NCI-H2107 (cell line): Measurements from ENCODE around the gene FOXP3.

Experiments
- DNase-seq: peaks from one replicate; lab custom pipeline; 2025; lab: John Stamatoyannopoulos, UW

The FOXP3 gene

DNA sequence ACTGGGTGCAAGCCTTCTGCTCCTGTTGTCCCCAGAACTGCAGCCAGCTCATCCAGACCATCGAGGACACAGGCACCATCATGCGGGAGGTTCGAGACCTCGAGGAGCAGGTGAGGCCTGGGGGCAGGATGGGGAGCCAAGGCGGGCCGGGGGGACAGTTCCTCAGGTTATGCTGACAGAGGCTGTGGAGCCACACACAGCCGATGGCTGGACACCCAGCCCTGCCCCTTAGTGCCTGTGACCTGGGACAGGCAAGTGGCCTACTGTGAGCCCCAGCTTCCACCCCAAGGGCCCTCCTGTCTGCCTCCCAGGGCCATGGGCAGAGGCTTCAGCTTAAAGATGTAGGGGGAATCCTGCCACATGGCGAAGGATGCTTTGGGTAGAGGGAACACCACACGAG is 14.9 kb downstream of the FOXP3 start:
- no peak for DNase-seq

DNA sequence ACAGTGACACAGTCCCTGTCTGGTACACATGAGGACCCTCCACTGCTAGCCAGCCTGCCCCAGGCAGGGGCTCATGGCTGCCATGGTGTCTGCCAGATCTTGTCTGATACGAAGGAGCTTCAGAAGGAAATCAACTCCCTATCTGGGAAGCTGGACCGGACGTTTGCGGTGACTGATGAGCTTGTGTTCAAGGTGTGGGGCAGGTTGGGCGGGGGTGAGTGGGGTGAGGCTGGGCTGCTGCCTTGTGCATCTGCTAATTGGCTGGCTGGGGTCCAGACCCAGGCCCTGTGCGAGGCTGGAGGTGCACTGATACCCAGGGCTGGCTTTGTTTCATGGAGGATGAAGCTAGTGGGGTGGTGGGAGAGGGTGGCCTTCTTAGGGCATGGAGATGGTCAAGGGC is 15.4 kb downstream of the FOXP3 start:
- DNase-seq = no peak

DNA sequence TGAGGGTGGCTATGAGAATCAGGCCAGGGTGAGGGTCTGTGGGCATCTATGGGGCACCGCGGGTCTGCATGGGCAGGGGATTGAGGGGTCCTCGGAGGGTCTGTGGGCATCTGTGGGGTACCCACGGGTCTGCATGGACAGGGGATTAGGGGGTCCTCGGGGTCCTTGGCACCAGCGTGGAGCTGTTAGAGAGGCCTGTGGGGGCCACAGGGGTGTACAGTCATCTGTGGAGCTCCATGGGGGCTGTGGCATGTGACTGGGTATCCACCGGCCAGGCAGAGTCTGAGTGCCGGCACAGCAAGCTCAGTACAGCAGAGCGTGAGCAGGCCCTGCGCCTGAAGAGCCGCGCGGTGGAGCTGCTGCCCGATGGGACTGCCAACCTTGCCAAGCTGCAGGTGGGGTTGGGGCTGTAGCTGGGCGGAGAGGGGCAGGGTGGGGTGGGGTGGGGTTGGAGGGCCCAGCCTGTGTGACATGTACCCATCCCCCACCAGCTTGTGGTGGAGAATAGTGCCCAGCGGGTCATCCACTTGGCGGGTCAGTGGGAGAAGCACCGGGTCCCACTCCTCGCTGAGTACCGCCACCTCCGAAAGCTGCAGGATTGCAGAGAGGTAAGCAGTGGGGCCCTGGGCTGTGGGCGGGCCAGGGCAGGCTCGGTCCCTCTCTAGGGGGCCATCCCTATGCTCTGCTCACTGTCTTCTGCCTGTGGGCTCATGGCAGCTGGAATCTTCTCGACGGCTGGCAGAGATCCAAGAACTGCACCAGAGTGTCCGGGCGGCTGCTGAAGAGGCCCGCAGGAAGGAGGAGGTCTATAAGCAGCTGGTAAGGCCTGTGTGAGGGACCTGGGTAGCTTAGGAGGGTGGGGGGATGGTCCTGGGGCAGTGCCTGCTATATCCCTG is 16.3 kb downstream of the FOXP3 start:
- no peak for DNase-seq

DNA sequence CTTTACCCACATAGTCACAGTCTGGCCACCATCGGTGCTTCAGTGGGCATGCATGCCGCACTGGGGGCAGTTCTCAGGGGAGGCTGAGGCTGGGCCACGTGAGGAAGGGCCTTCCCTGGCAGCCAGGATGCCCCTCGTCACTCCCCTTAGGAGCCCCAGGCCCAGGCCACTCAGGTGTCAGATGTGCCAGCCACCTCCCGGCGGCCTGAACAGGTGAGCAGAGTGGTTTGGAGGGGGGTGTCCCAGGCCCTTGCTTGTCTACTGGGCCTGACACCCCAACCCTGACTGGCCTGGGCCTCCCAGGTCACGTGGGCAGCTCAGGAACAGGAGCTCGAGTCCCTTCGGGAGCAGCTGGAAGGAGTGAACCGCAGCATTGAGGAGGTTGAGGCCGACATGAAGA is 17.2 kb downstream of the FOXP3 start:
- no peak for DNase-seq

DNA sequence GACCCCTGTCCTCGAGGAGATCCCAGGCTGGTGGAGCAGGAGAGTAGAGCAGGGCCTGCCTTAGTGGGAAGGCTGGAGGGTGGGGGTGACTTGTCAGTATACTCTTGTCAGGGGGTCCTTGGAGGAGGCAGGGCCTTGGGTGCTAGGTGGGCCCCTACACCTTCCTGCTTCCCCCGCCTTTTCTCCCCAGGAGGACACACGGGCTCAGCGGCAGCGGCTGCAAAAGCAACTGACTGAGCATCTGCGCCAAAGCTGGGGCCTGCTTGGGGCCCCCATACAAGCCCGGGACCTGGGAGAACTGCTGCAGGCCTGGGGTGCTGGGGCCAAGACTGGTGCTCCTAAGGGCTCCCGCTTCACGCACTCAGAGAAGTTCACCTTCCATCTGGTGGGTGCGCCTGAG is 18.0 kb downstream of the FOXP3 start:
- no peak for DNase-seq

DNA sequence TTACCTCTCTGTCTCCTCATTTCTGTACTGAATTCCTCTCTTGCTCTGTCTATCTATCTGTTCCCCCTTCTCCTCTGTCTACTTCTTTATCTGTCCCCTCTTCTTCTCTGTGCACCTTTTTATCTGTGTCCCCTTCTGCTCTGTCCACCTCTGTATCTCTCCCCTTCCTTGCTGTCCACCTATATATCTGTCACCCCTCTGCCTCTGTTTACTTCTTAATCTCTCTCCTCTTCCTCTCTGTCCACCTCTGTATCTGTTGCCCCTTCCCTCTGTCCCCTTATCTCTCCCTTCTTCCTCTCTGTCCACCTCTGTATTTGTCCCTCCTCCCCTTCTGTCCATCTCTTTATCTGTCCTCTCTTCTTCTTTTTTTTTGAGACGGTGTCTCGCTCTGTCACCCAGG is 20.3 kb downstream of the FOXP3 start:
- DNase-seq = no peak

DNA sequence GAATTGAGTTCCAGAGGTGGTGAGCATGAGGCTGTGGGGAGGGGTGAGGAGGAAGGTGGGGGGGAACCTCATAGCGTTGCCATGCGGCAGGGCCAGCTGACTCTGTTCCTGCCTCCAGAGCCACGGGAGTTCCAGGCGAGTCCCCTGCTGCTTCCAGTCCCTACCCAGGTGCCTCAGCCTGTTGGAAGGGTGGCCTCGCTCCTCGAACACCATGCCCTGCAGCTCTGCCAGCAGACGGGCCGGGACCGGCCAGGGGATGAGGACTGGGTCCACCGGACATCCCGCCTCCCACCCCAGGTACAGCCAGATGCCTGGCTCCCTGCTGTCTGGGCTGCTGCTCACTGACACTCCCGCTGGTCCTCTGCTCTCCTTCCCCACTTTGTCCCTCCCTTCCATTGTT is 21.3 kb downstream of the FOXP3 start:
- DNase-seq = no peak

DNA sequence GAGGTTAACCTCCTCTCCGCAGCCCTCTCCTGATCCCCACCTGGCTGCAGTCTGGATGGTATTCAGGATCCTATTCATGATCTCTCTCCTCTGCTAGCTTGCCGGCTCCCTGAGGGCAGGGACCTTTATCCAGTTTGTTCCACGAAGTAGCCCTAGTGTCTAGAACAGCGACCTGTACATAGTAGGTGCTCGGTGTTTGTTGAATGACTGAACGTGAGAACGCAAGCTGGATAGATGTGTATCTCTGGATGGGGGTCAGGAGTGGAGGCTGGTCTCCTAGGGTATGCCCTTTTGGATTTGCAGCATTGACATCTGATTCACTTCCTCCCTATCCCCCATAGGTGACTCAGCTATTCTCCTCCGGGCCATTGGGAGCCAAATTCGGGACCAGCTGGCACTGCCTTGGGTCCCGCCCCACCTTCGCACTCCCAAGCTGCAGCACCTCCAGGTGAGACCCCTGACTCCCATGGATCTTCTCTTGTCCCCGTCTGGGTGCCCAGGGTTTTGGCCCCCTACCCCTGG is 21.9 kb downstream of the FOXP3 start:
- DNase-seq = no peak

DNA sequence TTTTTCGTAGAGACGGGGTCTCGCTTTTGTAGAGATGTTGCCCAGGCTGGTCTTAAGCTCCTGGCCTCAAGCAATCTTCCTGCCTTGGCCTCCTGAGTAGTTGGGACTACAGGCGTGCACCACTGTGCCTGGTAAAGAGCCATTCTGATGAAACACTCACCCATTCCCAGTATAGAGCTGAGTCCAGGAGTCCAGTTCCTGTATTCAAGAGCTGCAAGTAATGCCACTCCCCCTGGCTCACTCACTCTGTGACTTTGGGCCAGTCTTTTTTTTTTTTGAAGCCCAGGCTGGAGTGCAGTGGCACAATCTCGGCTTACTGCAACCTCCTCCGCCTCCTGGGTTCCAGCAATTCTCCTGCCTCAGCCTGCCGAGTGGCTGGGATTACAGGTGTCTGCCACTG is 25.8 kb downstream of the FOXP3 start:
- no peak for DNase-seq

DNA sequence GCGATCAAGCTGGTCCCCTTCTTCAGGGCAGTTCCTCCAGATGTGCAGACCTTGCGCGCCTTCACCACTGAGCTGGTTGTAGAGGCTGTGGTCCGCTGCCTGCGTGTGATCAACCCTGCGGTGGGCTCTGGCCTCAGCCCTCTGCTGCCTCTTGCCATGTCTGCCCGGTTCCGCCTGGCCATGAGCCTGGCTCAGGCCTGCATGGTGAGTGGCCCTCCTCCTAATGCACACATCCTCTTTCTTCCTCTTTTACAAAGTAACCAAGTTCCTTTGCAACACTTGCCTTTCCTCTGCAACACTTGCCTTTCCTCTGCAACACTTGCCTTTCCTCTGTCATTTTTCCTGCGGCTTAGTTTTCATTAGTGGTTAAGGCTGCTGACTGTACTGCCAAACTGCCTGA is 27.4 kb downstream of the FOXP3 start:
- DNase-seq = no peak

DNA sequence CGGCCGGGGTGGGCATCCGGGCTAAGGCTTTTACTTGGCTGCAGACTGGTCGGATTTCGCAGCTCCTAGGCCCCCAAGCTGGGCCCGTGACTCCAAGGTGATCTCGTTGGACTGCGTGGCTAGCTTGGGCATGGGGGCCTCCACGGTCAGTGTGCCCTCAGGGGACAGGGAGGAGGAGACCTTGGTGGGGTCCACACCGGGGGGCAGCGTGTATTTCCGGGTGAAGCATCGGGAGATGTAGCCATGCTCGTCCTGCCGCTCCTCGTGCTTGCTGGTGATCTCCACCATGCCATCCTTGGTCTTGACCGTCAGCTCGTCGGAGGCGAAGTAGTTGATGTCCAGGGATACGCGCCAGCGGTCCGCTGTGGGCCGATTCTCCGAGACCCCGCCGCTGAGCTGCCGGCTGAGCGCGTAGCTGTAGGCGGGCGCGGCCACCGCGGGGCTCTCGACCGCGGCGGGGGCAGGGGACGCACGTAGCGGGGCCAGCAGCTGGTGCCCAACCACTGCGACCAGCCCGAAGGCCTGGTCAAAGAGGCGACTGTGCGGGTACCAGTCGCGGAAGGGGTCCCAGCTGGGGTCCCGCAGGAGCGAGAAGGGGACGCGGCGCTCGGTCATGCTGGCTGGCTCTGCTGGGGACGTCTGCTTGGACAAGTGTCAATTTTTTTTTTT is 30.5 kb downstream of the FOXP3 start:
- no peak for DNase-seq

DNA sequence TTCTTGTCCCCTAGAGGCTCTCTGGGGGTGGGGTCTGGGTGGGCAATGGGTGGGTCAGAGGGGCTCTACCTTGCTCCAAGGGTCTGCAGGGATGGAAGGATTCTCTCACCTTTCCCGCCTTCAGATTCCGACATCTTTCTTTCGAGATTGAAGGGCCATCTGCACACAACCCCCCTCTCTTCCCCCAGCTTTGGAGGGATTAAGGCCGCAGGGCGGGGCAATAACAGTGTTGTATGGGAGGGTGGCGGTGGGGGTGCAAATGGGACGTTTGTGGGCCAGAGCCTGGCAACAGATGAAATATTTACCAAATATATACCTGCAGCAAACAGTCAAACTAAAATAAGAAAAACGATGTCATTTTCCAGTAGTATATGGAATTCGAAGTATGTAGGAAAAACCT is 31.3 kb downstream of the FOXP3 start, which contains the start of gene CACNA1F:
TSS of gene CACNA1F (minus strand) at position 165 of the 400 bp plus-strand sequence. CDS start at position 134, 31 bp downstream.
- DNase-seq = no peak

DNA sequence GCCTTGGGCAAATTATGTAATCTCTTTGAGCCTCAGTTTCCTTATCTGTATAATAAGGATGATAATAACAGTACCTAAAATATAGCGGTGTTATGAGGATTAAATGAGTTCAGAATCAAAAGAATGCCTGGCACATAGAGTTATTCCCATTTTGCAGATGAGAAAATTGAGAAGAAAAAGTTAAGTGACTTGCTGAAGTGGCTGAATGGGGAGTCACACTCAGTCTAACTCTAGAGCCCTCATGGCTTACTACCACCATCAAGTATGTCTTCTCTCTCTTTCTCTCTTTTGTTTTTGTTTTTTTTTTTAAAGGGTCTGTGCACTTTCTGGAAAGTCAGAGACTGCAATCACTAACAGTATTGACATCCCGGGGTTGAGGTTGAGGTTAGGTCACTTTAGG is 32.0 kb downstream of the FOXP3 start:
- DNase-seq = no peak

DNA sequence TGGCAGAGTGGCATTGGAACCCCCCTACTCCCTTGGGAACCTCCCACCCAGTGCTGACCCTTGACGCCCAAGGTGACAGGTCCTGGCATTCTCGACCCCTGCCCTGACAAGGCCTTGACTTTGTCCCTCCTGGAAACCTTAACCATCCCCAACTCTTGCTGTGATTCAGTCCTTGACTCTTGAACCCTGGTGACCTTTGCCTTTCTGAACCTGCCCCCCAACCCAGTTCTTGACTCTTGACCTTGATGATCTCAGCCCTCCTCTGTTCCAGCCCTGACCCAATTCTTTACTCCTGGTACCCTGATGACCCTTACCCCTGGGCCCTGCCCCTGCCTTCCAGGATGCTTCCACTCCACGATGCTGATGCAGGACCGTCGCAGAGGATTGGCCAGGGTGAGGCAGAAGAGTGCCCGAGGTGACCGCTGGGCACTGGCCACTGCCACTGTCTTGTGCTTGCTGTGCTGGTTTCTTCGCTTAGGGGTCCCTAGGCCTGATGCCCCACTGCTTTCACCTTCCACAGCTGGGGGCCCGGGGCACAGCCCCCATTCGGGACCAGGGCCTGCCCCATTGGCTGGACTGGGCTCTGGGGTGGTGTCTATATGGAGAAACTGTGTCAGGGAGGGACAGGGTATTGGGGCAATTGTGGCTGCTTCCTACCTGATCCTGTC is 33.0 kb downstream of the FOXP3 start:
- no peak for DNase-seq

DNA sequence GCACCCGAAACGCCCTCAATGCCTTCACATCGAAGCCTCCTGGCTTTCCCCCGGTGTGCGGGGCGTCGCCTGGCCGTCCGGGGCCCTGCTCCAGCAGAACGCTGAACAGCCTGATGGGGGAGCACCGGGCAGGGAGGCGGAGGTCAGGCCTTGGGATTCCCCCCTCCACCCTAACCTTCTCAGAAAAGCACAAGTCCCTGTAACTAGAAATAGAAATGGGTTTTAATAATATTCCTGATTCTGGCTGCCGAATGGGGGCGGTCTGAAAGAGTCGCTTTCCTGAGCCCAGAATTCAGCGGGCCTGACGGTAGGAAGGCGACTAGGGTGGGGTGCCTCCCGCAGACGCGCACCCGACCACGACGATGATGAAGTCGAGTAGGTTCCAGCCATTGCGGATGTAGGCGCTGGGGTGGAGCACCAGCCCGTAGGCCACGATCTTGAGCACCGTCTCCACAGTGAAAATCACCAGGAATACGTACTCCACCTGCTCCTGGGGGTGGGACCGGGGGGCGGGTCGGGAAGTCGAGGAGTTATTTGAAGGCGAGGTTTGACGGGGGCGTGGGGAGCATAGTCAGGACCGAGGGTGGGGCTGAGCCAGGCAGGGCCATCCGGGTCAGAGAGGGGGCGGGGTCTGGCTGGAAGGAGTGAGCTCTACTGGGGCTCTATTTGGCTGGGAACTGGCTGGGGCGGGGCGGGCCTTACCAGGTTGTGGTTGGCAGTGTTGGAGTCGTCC is 33.8 kb downstream of the FOXP3 start:
- no peak for DNase-seq

DNA sequence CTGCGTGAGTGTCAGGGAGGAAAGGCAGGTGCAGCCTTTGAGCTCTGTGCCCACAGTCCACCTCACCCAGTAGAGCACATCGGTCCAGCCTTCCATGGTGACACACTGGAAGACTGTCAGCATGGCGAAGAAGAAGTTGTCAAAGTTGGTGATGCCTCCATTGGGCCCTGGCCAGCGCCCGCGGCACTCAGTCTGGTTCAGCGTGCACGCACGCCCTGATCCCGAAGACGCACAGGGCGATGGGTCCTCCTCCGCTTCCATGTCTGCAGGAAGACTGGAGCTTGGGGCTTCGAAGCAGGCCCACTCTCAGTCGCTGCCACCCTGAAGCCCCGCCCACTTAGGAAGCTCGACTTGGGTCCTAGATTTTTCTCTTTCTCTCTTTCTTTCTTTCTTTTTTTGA is 36.3 kb downstream of the FOXP3 start:
- no peak for DNase-seq

DNA sequence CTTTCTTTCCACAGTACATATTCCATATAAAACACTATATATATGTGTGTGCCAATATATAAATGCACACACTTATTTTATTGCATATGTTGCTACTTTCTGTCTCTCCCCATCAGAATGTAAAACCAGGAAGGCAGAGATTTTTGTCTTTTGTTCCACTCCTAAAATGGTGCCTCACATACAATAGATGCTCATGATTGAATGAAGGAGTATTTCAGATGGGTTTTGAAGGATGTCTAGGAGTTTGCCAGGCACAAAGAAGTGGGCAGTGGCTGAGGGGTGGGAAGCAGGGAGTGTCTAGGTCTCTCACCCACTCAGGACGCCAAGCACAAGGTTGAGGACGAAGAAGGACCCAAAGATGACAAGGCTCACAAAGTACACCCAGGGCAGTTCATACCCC is 36.8 kb downstream of the FOXP3 start:
- DNase-seq = no peak

DNA sequence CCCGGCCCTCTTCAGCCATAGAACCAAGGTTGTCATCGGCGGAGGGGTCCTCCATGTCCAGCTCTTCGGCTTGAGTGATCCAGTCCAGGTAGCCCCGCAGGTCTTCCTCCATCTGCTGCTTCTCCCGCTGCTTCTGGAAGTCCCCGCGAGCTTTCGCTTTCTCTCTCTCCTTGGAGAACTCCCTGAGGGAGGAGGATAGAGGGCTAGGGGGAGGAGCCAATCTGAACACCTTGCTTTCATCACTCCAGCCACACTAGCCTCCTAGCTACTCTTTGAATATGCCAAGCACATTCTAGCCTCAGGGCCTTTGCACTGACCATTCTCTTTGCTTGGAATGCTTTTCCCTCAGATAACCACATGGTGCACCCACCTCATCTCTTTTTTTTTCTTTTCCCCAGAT is 37.6 kb downstream of the FOXP3 start:
- no peak for DNase-seq

DNA sequence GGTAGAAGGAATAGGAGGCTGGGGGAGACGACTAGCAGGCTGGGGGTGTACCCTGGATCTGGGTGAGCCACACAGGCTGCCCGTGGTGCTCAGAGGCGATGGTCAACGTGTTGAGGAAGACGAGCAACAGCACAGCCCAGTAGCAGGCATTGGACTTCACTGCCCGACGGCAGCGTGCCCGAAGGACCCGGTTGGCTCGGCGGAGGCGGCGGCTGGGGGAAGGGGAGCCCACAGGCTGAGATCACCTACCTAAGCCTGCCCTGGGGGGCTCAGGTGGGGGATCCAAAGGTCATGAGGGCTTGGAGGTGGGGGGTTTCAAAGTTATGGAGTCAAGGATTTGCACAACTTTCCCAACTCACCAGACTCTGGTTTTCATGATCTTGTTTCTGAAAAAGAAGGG is 38.7 kb downstream of the FOXP3 start:
- DNase-seq = no peak

DNA sequence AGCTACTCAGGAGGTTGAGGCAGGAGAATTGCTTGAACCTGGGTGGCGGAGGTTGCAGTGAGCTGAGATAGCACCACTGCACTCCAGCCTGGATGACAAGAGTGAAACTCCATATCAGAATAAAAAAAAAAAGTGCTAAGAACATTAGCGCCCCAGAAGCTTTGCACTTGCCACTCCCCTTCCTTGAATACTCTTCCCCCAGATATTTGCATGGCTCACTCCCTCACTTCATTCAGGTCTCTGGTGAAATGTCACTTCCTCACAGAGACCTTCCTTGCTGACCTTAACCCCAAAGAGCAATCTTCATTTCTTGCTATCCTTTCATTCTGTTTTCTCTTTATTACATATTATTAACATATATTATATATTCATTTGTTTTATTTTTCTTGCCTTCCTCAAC is 42.6 kb downstream of the FOXP3 start:
- DNase-seq = no peak

DNA sequence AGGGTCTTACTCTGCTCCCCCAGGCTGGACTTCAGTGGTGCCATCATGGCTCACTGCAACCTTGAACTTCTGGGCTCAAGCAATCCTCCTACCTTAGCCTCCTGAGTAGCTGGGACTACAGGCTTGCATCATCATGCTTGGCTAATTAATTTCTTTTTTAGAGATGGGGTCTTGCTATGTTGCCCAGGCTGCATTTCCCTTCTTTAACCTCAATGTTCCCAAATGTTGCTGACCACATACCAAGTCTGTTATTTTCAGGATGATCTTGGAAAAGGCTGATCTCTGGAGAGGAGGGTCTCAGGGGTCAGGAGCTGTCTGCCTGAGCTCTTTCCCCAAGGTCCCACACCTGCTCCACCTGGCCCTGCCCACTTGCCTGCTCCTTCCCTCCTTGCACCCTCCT is 44.4 kb downstream of the FOXP3 start:
- DNase-seq = no peak

DNA sequence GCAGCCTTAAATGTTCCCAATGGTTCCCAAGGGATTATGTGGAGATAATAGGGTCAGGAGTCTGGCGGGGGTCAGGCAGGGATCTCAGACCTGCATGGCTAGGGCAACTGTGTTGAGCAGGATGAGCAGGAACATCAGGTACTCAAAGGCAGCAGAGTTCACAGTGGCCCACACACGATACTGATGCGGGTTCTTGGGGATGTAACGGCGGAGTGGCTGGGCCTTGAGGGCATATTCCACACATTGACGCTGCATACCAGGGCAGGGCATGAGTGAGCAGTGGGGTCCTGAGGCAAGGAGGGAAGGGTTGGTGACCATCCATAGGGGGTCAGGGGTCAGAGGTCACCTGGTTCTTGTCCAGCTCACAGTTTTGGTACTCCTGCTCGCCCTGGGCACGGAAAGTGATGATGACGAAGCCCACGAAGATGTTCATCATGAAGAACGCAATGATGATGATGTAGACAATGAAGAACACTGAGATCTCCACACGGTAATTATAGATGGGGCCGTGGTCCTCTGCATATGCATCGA is 49.4 kb downstream of the FOXP3 start:
- no peak for DNase-seq
